ENCODE measurements around the gene TBC1D8.

The TBC1D8 gene

DNA sequence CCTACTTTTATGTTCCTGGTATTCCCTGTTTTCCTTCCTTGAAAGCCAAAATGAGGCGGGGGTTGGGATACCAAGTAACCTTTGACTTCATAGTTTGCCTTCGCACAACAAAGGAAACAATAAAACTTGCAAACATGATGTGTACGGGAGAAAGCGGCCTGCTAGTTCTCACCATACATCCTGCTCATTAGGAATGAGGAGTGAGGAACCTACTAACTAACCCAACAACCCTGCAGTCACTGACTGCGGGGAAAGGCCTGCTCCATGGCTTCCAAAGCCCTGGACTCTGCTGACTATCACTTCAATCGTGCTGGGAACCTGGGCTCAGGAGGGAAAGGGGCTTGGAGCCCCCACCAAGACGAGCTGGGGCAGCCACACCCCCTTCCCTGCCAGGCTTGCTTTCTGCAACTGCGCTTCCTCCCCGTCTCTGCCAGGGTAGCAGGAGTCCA lies 124.9 kb downstream of the TBC1D8 start:
- DNase-seq = no peak

- no peak for DNase-seq
Observed at GRCh38 chr2:101025561-101025960, 125.6 kb downstream of the TBC1D8 start.

GRCh38 chr2:101023327-101024107 lies 127.7 kb downstream of the TBC1D8 start:
- no peak for DNase-seq

GRCh38 chr2:101022221-101022620 lies 129.0 kb downstream of the TBC1D8 start:
- DNase-seq = no peak

DNA sequence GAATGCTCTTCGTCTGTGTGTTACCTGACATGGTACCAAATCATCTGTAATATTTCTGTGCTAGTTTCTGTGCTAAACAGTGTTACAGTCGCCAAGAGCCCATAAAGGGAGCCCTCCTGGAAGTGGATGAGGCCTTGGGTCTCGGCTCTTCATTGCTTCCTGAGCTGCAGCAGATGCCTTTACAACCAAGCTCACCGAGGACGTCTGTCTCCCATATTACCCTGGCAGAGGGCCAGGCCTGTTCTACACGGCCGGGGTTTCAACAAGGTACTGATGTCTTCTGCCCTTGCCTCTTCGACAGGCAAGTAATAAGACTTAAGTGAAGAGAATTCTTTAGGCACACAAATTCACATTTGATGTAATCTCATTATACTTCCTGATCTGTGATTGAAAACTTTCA lies 132.2 kb downstream of the TBC1D8 start:
- DNase-seq = no peak

DNA sequence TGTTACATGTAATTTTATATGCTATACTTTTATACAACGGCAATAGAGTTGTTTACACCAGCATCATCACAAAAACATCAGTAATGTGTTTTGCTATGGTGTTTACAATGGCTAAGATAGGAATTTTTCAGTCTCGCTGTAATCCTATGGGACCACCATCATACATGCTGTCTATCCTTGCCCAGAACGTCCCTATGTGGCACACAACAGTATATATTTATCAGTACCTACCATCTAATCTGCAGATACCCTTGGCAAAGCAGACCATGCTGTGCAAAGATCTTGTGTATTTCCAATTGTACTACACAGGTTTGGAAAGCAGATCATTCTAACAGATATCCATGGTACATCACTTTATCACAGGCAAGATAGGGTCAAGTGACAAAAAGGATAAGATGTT lies 133.8 kb downstream of the TBC1D8 start:
- no peak for DNase-seq

GRCh38 chr2:101014264-101014857 lies 136.8 kb downstream of the TBC1D8 start:
- DNase-seq = no peak

- DNase-seq = peak; percentile 3
Observed at GRCh38 chr2:101012706-101013181, 138.4 kb downstream of the TBC1D8 start.

GRCh38 chr2:101012054-101012705 lies 139.0 kb downstream of the TBC1D8 start:
- DNase-seq = no peak

DNA sequence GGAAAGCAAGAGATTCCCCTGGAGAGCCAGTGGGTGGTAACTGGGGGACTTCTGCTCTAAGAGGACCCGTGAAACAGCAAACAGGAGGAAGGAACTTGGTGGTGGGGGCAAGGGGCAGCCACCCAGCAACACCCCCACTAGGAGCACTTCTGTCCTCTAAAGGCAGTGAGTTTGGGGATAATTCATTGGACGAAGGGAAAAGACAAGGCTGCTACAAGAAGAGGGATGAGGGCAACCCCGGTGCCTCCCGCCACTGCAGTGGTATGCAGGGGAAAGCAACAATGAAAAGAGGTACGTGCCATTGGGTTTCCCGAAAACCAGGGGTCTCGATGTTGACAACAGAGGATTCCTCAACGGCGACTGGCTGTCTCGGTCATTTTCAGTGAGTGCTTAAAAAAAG lies 140.0 kb downstream of the TBC1D8 start:
- DNase-seq = no peak

DNA sequence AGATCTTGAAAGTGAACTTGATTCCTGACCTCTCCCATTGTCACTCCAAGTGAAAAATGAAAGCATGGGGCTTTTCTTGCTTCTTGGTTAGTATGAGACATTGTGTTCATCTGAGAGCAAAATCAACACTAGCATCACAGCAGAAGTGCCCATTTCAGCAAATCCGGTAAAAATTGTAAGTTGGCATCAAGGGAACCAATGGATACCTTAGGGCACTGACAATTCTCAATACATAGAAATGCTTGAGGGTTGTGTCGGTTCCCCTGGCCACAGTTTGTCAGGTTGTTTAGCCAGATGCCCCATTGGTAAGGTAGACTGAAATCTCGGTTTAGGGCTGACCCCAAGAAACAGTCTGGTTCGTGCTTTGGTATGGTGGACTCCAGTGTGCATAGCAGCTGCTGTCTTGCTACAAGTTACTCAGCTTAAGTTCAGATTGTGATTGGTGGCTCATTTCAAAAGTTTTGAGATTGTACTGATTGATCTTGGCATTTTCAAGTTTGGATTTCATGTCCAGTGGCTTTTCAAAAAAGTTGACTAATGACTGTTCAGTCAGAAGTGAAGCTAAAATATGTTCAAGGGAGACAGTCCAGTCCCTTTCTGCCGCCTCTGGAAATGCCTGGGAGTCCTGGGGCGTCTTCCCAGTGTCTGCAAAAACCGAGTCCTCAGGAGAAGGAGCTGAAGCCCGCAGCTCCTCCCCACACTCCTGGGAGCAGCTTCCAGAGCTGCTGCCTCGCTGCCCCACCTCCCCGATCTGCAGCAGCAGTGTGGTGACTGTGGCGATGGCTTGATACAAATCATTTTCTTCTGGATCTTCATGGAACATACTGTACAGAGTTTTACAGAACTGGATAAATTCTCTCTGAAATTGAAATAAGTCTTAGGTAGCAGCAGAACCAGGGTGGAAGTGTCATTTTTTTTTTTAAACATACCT lies 143.5 kb downstream of the TBC1D8 start:
- DNase-seq = no peak

DNA sequence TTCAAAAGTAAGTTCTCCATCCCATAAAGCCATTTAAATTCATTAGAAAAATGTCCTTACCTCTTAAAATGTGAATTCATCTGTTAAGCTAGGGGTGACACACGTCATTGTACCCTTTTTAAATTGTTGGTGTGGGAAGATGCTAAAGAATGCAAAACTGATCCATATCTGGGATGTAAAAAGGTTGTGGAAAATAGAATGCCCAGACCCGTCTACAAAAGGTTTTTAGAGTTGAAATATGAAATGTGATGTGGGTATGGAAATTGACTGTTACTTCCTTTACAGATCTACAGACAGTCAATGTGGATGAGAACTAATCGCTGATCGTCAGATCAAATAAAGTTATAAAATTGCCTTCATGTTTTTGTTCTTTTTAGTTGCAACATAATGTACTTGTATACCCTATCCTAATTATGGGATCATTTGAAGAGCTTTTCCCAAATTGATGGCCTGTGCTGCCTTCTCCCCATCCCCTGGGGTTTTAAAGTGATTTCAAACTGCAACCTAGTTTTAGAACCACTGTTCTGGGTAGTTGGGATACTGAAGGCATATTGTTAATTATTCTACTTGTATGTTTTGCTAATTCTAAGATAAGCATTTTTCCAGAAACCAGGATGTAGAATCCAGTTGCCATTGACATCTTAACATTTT lies 145.0 kb downstream of the TBC1D8 start:
- no peak for DNase-seq

GRCh38 chr2:101004620-101005325 lies 146.4 kb downstream of the TBC1D8 start:
- DNase-seq = no peak

GRCh38 chr2:101003278-101003775 lies 147.9 kb downstream of the TBC1D8 start:
- DNase-seq = no peak

- no peak for DNase-seq
Observed at GRCh38 chr2:101002562-101003277, 148.5 kb downstream of the TBC1D8 start.

DNA sequence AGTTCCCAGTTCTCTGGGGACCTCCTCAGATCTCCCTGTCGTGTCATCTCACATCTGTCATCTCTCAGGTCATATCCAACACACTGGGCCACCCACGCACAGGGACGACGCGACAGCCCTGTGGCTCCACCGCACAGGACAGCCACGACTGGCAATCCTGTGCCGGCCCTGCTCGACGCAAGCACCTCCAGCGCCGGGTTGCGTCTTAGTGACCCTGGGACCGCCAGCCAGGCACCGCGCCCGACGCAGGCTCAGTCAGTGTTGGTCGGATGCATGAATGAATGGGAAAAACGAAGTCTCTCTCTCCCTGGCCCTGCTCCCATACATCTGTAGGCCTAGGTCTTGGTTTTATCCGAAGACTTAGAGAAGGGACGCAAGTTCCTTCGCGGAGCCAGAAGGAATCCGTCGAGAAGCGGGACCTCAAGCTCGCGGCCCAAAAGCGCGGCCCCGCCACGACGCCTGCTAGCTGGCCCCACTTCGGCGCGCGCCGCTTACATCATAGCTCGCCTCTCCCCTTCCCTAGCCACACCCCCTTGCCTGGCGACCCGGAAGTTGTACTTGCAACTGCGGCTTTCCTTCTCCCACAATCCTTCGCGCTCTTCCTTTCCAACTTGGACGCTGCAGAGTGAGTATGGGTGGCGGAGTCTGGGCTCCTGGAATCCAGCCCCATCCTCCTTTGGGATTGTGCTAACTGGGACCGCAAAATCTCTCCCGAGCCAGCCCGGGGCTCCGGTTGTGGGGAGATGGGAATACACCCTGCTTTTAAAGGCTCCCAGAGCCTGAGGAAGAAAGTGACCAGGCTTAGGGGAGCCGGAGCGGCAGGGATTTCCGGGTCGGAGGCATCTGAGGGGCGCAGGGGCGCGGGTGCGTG lies 149.3 kb downstream of the TBC1D8 start, which contains the start of gene RPL31:
RPL31 (plus strand) TSS at position 599 of the 871 bp plus-strand sequence. CDS start 413 bp downstream, outside the sequence.
- peak; percentile 88 for DNase-seq

DNA sequence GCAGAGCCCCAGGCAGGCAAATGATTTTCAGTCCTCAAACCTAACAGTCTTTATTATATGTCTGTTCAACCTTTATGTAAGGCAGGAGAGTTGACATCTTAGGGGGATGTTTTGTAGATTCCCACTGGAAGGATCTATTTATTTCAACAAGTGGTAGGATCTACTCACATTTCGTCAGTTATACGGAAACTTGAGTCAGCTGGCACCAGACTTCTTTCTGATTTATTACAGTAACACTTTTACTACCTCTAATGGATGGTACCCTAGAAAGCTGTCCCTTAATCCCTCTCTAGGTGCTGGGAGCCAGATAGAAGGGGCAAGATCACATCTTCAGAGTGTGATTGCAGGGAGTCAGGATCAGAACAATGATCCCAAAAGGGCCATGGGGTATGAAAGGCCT lies 151.2 kb downstream of the TBC1D8 start:
- DNase-seq = no peak

DNA sequence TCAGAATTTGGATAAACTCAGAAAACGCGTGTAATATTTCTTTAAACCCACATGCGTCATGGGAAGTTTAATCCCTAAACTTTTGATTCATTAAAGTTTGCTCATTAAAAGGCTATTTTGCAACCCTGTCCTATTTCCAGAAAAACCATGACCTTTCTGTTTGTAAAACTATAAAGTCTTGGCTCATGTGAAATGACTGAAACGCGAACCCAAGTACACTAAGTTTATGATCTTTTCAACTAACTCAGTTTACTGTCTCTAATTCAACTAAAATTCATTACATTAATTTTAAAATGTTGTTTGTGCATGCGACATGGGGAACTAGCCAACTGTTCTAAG lies 153.0 kb downstream of the TBC1D8 start:
- no peak for DNase-seq

DNA sequence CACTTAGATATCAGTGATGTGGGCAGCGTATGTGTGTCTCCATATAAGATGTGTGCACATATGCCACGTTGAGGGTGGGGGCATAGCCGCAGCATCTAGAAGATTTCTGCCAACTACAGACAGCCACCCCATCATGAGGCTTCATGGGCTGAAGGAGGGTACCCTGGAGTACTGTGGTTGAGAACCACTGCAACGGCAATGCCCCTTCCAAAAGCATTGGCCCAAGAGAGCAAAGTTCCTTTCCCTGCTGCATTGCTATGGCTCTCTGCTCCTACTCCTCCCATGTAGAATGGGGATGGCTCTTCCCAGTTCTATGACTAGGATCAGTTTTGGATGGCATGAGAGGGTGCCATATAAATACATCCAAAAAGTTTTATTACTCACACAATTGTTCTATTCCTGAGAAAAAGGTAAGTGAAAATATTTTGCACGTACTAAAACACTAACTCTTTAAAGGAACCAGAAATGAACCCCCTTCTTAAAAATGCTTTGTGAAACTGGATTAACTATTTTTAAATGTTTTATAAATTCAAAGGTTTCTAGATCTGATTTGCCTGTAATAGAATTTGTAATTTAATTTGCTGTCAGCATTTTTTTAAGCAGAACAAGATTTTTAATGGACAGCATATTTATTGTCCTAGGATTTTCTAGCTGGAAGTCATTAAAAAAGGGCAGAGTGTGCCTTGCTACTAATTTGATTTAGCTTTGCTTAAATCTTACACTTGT lies 153.5 kb downstream of the TBC1D8 start:
- no peak for DNase-seq

Measured in T1000 (cell line).